CD14-positive monocyte (primary cell): ENCODE data around the gene RFX3. TPM values are rescaled to one million over a fixed set of nuclear protein-coding genes. Genes with fewer than 3 reads are reported as not detected.

Experiments used
- DNase-seq, 3 donors: peaks; one replicate each; pipeline ENCODE4 v3.0.0-alpha.2; 2011 to 2022
- H2AFZ ChIP-seq: 2 replicates; pipeline ENCODE4 v1.6.0; 2012; ENCODE audit warnings: mild to moderate bottlenecking, low read depth, low read length, inconsistent platforms; ENCODE audit not compliant: insufficient read depth, poor library complexity, severe bottlenecking
- H3K27ac ChIP-seq, 2 donors: 1 replicate in 1 of 2; 2 replicates in 1 of 2; pipeline ENCODE4 v1.5.1; 2012 to 2013; ENCODE audit warnings: low read length in 2 of 2, control low read depth in 1 of 2, inconsistent platforms in 1 of 2, low read depth in 1 of 2, mild to moderate bottlenecking in 1 of 2
- H3K27me3 ChIP-seq, 2 donors: one replicate each; pipeline versions ENCODE4 v1.6.0 to v1.6.1; 2011 to 2013; ENCODE audit warnings: low read length in 2 of 2; ENCODE audit not compliant: control insufficient read depth in 2 of 2, insufficient read depth in 2 of 2
- H3K36me3 ChIP-seq, 2 donors: replicated peaks in 1 of 2; 1 replicate in 1 of 2; 2 replicates in 1 of 2; pipeline versions ENCODE4 v1.5.1 to v1.6.1; 2012 to 2013; ENCODE audit warnings: low read length in 2 of 2, control low read depth in 1 of 2, inconsistent platforms in 1 of 2, mild to moderate bottlenecking in 1 of 2; ENCODE audit not compliant: insufficient read depth in 2 of 2, control insufficient read depth in 1 of 2
- H3K4me1 ChIP-seq, 2 donors: 1 replicate in 1 of 2; 2 replicates in 1 of 2; pipeline versions ENCODE4 v1.5.1 to v1.6.1; 2012 to 2013; ENCODE audit warnings: low read length in 2 of 2, control low read depth in 1 of 2, inconsistent platforms in 1 of 2, mild to moderate bottlenecking in 1 of 2, moderate library complexity in 1 of 2; ENCODE audit not compliant: insufficient read depth in 2 of 2, control insufficient read depth in 1 of 2
- H3K4me2 ChIP-seq: replicated peaks from 2 replicates; pipeline ENCODE3; 2012; ENCODE audit warnings: low read length, moderate library complexity, mild to moderate bottlenecking; ENCODE audit not compliant: poor library complexity, severe bottlenecking; ENCODE audit errors: extremely low read depth
- H3K4me3 ChIP-seq, 3 experiments: fragments of 200-600 bp in 1 of 3; sonication (generic) in 1 of 3; replicated peaks in 1 of 3; 1 replicate in 2 of 3; 2 replicates in 1 of 3; pipeline ENCODE4 v1.5.1; 2011 to 2013; ENCODE audit warnings: low read length in 3 of 3, mild to moderate bottlenecking in 3 of 3, control low read depth in 2 of 3, low read depth in 2 of 3, inconsistent platforms in 1 of 3, moderate library complexity in 1 of 3
- H3K79me2 ChIP-seq: 2 replicates; pipeline ENCODE4 v1.6.0; 2012; ENCODE audit warnings: mild to moderate bottlenecking, control low read depth, inconsistent platforms, low read length, moderate library complexity; ENCODE audit not compliant: insufficient read depth
- H3K9ac ChIP-seq: 2 replicates; pipeline ENCODE4 v1.6.0; 2017; ENCODE audit warnings: low read length, mild to moderate bottlenecking; ENCODE audit not compliant: insufficient read depth, poor library complexity, severe bottlenecking
- H3K9me3 ChIP-seq, 2 donors: replicated peaks in 1 of 2; 1 replicate in 1 of 2; 2 replicates in 1 of 2; pipeline versions ENCODE4 v1.5.1 to v1.6.1; 2012 to 2013; ENCODE audit warnings: low read length in 2 of 2, control low read depth in 1 of 2; ENCODE audit not compliant: control insufficient read depth in 1 of 2, insufficient read depth in 1 of 2
- H4K20me1 ChIP-seq: 2 replicates; pipeline ENCODE4 v1.6.0; 2012; ENCODE audit warnings: mild to moderate bottlenecking, low read length, control low read depth, moderate library complexity; ENCODE audit not compliant: insufficient read depth
- H3K27ac Mint-ChIP-seq, 7 donors: one replicate each; pipeline ENCODE4 v1.8.0; 2020; ENCODE audit warnings: mild to moderate bottlenecking in 7 of 7, mixed read lengths in 7 of 7, moderate library complexity in 6 of 7, inconsistent platforms in 2 of 7
- H3K27me3 Mint-ChIP-seq, 3 donors: one replicate each; pipeline ENCODE4 v1.8.0; 2021 to 2022; ENCODE audit warnings: low read depth in 3 of 3, mild to moderate bottlenecking in 3 of 3, mixed read lengths in 3 of 3, moderate library complexity in 3 of 3, inconsistent platforms in 1 of 3
- H3K36me3 Mint-ChIP-seq, 2 donors: one replicate each; pipeline ENCODE4 v1.8.0; 2020; ENCODE audit warnings: mixed read lengths in 2 of 2, inconsistent platforms in 1 of 2, mild to moderate bottlenecking in 1 of 2
- H3K4me1 Mint-ChIP-seq: one replicate; pipeline ENCODE4 v1.8.0; 2020; ENCODE audit warnings: mild to moderate bottlenecking, mixed read lengths
- H3K4me3 Mint-ChIP-seq, 2 donors: one replicate each; pipeline ENCODE4 v1.8.0; 2020; ENCODE audit warnings: mild to moderate bottlenecking in 2 of 2, mixed read lengths in 2 of 2, moderate library complexity in 1 of 2
- H3K9me3 Mint-ChIP-seq, 7 donors: one replicate each; pipeline ENCODE4 v1.8.0; 2020 to 2022; ENCODE audit warnings: mixed read lengths in 7 of 7, mild to moderate bottlenecking in 6 of 7, moderate library complexity in 6 of 7, inconsistent platforms in 2 of 7
- CTCF ChIP-seq: fragments of 200-600 bp; IDR thresholded peaks from one replicate; pipeline ENCODE4 v1.8.0; 2022; ENCODE audit warnings: antibody characterized with exemption, mild to moderate bottlenecking
- WGBS: methylation state at CpG from one replicate; pipeline ENCODE4 v1.1.5; 2013; ENCODE audit warnings: missing lambda C conversion rate; ENCODE audit not compliant: insufficient coverage; 5-methylcytosine and 5-hydroxymethylcytosine counted together
- intact Hi-C, 2 donors: fragments of 100-400 bp; cut with micrococcal nuclease; formaldehyde crosslinking; loops; one replicate each; pipeline versions ENCODE4 v1.15.0 to v1.15.1; 2023
- polyA plus RNA-seq, 3 donors: library from polyadenylated mRNA; depleted of rRNA in 1 of 3; unstranded in 2 of 3; stranded (reverse) in 1 of 3; fragments of 300-500 nt in 2 of 3; fragments of >200 nt in 1 of 3; fragmentation: Illumina TruSeq in 2 of 3; gene quantifications; 1 replicate in 2 of 3; 2 replicates in 1 of 3; pipeline ENCODE4 v1.2.3, GENCODE V29; 2012 to 2021

The RFX3 gene
- polyA plus RNA-seq, 3 donors, result 1.7 to 5.2 (median 3.2) TPM

DNA sequence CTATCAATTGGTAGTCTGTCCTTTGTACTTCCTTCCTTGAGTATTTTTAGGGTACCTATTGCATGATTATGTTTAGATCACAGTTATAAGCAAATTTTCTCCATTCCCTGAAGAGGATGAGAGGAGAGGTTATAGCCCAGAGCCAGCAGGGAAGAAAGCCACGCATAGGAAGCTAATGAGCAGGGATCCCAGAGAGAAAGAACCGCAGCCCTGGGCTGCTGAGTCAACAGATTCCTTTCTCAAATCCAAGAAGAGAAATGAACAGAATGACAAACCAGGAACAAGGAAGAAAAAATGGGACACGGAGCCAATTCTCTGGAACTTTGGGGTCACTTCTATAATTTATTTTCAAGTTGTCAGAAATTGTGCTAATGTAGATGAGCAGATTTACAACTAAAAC, 284.5 kb downstream of the RFX3 start:
- Histone ChIP-seq H3K4me3 (peak overlapping the region in 1 of 3 experiments; percentile 10), H3K9me3 (no peaks in the 10 kb centered on the region), H3K79me2 (no peaks in the 10 kb centered on the region), H3K4me1 (peaks cover 39 to 50% of the 10 kb centered on the region in 2 donors), H3K4me2 (peak overlapping the region; percentile 51), H3K27me3 (no peaks in the 10 kb centered on the region), H3K36me3 (no peaks in the 10 kb centered on the region), H4K20me1 (no peaks in the 10 kb centered on the region), H2AFZ (no peak overlapping the region), H3K9ac (no peak overlapping the region), H3K27ac (peak overlapping the region in 1 of 2 donors; percentile 1)
- H3K27ac Mint-ChIP-seq, result peak overlapping the region in 3 of 7 donors; percentile 1 to 55 (median 50)
- intact Hi-C loops, result loop anchor here (2.0 to 10.0 kb wide), 3 partner anchors 54 to 201 kb away; no protein-coding TSS in a partner anchor
- no peak for TF ChIP-seq CTCF
- peaks cover 0 to 2% of the 10 kb centered on the region in 2 donors for H3K36me3 Mint-ChIP-seq
- H3K4me1 Mint-ChIP-seq, result peaks cover 48% of the 10 kb centered on the region
- H3K9me3 Mint-ChIP-seq, result peaks cover 0 to 4% (median 0%) of the 10 kb centered on the region in 7 donors
- H3K27me3 Mint-ChIP-seq, result peaks cover 0 to 2% (median 0%) of the 10 kb centered on the region in 3 donors
- H3K4me3 Mint-ChIP-seq, result peak overlapping the region in 1 of 2 donors; percentile 52
- WGBS, result no CpG with 5 or more reads among the region's 3 CpGs
- DNase-seq, result no peak

DNA sequence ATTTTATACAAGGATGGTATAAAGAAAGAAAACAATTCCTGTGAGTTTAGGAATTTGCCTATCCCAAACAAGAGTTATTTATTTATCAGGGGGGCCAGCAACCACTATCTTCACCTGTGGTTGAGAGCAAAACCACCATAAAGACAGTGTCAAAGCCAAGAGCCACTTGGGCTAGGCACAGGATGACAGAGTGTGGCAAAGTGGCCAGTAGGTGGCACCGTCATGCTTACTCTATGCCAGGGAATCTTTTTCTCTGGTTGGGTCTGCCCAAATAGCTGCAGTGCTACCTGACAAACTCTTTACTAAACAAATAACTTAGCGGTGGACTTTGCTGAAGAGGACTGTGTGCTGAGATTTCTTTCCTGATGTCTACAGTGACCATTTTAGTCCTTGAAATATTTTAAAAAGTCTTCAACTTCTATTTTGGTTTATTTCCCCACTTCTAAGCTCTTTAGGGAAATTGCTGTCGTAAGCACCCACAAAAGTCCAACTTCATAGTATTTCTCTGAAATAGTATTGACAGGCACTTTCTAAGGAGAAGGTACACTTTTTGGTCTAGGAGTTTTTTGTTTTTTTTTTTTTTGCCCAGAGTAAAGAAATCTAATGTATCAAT, 285.0 kb downstream of the RFX3 start:
- peaks cover 39 to 46% of the 10 kb centered on the region in 2 donors for H3K4me1 ChIP-seq
- no peaks in the 10 kb centered on the region for H3K9me3 ChIP-seq
- intact Hi-C loops, result loop anchor here (2.0 to 10.0 kb wide), 3 partner anchors 54 to 202 kb away; no protein-coding TSS in a partner anchor
- Mint-ChIP-seq H3K36me3 (peaks cover 0 to 2% of the 10 kb centered on the region in 2 donors), H3K4me1 (peaks cover 50% of the 10 kb centered on the region), H3K9me3 (peaks cover 0 to 4% (median 0%) of the 10 kb centered on the region in 7 donors), H3K4me3 (peak overlapping the region in 1 of 2 donors; percentile 52), H3K27me3 (peaks cover 0 to 2% (median 0%) of the 10 kb centered on the region in 3 donors), H3K27ac (peak overlapping the region in 4 of 7 donors; percentile 1 to 55 (median 32))
- no peaks in the 10 kb centered on the region for H3K36me3 ChIP-seq
- peak; percentile 88 for TF ChIP-seq CTCF
- no peak overlapping the region for H3K9ac ChIP-seq
- H4K20me1 ChIP-seq, result no peaks in the 10 kb centered on the region
- peak overlapping the region in 1 of 3 experiments; percentile 10 for H3K4me3 ChIP-seq
- H2AFZ ChIP-seq, result peak overlapping the region; percentile 43
- peak overlapping the region; percentile 51 for H3K4me2 ChIP-seq
- H3K27me3 ChIP-seq, result no peaks in the 10 kb centered on the region
- H3K79me2 ChIP-seq, result no peaks in the 10 kb centered on the region
- no CpG with 5 or more reads among the region's 3 CpGs for WGBS
- H3K27ac ChIP-seq, result peak overlapping the region in 1 of 2 donors; percentile 1
- DNase-seq, result peak; percentile 34 to 72 (median 62)
